HG03520 (cell line): ENCODE data around the gene UBR1.
"Not testable (repeated sequence)": the region's sequence is repeated elsewhere in the genome, so short reads cannot be mapped to it uniquely, and the experiment has no call there.

Experiments used
- ATAC-seq: cut with Tn5 transposase; IDR thresholded peaks from one replicate; pipeline ENCODE4 v1.9.1; 2021; ENCODE audit warnings: mild to moderate bottlenecking, moderate library complexity; ENCODE audit not compliant: unreplicated experiment

UBR1 gene

GRCh38 chr15:43067717-43068461, 37.9 kb downstream of the UBR1 start:
- no peak for ATAC-seq

DNA sequence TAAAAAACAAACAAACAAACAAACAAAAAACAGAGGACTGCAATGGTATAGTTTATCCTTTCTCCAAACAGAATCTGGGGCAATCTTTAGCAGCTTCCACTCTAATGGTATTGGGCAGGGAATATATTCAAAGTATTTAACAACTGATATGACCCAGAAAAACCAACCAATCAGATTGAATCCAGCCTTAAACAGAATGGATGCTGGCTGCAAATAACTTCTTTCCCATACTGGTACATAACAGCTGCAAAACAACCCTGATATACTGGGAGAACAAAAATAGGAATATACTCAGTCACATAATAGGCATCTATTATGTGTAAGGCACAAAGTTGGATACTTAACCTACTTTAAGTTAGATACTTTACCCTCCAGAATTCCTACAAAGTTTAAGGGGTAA, 49.1 kb downstream of the UBR1 start:
- ATAC-seq: no peak

DNA sequence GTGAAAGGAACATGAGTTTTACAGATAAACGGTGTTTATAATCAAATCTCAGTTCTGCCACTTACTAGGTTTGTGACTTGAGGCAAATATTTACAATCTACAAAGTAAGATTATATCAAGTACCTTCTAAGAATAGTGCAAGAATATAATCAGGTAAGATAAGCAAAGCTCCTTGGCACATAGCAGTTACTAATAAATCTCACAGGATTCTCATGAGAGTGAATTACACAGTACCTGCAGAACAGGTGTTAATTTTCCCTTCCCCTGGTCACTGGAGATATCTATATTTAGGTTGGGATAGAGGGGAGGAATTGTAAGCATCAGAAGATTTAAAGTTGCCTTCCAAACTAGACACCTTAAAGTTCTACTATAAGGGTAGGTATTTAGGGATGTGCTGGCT, 53.0 kb downstream of the UBR1 start:
- no peak for ATAC-seq

DNA sequence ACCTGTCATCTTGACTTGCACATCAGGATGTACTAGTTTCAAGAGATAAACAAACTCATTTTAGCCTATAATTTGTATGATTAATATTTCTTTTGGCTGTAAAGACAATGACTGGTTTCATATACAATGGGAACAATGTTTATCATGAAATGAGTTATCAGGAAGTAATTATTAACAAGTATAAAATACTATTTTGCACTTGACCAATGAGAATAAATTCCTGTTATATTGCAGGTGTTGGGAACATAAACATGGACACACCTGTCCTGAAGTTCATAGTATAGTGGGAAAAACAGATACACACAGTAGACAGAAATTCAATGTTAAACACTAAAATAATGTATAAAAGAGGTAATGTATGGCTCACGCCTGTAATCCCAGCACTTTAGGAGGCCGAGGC, 56.9 kb downstream of the UBR1 start:
- ATAC-seq: no peak

GRCh38 chr15:43046484-43046883, 59.4 kb downstream of the UBR1 start:
- ATAC-seq: no peak

- ATAC-seq: no peak
Observed at GRCh38 chr15:43042885-43043284, 63.0 kb downstream of the UBR1 start.

DNA sequence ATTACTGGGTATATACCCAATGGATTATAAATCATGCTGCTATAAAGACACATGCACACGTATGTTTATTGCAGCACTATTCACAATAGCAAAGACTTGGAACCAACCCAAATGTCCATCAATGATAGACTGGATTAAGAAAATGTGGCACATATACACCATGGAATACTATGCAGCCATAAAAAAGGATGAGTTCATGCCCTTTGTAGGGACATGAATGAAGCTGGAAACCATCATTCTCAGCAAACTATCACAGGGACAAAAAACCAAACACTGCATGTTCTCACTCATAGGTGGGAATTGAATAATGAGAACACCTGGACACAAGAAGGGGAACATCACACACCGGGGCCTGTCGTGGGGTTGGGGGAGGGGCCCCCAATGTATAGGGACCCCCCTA, 64.8 kb downstream of the UBR1 start:
- not testable (repeated sequence) for ATAC-seq

DNA sequence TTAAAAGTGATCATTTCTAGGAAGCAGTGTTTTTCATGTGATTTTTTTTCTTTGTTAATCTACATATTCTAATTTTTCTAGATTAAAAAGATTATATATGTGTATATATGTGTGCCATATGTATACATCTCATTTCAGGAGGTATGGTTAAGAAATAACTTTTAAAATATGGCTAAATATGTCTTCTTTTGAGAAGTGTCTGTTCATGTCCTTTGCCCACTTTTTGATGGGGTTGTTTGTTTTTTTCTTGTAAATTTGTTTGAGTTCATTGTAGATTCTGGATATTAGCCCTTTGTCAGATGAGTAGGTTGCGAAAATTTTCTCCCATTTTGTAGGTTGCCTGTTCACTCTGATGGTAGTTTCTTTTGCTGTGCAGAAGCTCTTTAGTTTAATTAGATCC, 70.6 kb downstream of the UBR1 start:
- ATAC-seq: not testable (repeated sequence)

- no peak for ATAC-seq
Observed at GRCh38 chr15:43029476-43029875, 76.4 kb downstream of the UBR1 start.

DNA sequence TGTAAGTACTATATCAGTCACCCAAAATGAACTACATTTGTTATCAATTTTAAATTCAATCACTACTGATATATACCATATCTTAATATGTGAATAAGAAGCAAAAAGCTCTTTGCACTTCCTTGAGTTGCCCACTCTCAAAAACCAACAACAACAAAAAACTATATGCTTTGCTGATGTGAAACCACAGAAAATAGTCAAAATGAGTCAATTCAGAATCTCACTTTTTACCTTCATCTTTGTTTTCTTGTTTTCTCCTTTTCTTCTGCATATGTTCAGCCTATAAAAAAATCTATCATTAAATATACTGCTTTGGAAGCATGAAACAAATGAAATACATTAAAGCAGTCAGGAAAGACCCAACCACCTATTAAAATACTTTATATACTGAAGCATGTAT, 80.7 kb downstream of the UBR1 start:
- ATAC-seq: no peak

DNA sequence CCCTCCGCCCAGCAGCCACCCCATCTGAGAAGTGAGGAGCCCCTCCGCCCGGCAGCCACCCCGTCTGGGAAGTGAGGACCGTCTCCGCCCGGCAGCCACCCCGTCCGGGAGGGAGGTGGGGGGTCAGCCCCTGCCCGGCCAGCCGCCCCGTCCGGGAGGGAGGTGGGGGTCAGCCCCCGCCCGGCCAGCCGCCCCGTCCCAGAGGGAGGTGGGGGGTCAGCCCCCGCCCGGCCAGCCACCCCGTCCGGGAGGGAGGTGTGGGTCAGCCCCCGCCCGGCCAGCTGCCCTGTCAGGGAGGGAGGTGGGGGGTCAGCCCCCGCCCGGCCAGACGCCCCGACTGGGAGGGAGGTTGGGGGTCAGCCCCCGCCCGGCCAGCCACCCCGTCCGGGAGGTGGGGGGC, 91.2 kb downstream of the UBR1 start:
- ATAC-seq: not testable (repeated sequence)

DNA sequence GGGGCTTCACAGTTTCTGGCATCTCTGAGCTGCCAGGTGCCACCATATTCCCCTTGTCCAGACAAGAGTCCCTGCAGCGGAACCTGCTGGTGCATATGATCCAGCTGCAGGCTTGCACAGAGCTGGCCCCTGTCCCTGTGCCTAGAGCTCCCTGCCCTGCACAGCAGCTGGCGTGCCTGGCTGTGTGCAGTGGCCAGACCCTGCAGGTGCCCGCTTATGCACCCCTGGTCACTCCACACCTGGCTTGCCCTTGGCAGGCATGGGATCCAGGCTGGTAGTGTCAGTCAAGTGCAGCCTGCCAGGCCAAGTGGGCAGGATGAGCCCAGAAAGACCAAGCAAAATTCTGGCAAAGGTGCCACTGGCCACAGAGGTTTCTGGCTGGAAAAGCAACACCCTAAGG, 96.6 kb downstream of the UBR1 start:
- ATAC-seq: no peak

DNA sequence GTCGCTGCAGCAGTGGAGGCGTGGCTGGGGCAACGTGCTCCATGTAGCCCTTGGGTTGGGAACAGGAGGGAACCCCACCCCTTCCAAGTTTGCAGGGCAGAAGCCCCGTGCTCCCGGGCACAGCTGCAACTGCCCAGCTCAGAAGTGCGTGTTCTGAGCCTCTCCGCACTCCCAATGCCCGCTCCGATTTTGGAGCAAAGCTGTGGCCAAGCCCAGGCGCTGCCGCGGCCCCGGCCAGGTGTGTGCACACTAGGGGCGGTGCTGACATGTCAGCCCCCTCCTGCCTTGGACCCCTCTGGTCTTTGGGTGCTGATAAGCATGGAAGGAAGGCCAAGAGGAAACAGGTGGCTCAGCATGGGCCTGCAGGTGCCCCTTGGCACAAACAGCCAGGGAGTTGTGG, 97.7 kb downstream of the UBR1 start:
- ATAC-seq: no peak

GRCh38 chr15:43007551-43007950, 98.3 kb downstream of the UBR1 start:
- no peak for ATAC-seq

DNA sequence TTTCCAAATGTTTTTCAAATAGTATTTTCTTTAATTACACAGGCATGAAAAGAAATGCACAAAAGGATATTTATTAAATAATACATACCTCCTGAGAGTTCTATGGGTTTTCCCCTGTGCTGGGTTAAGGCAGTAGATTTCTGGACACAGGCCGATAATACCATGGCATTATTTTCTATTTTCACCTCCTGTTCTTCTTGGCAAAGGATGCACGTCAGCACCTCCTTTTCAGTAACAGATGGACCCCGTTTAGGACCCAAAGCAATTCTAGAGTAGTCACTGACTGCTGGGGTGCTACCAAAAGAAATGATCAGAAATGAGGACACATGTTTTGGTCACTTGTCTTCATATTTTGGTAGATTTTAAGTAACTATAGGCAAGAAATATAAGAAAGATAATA, 98.8 kb downstream of the UBR1 start:
- no peak for ATAC-seq

GRCh38 chr15:43004886-43005595, 100.8 kb downstream of the UBR1 start:
- not testable (repeated sequence) for ATAC-seq

DNA sequence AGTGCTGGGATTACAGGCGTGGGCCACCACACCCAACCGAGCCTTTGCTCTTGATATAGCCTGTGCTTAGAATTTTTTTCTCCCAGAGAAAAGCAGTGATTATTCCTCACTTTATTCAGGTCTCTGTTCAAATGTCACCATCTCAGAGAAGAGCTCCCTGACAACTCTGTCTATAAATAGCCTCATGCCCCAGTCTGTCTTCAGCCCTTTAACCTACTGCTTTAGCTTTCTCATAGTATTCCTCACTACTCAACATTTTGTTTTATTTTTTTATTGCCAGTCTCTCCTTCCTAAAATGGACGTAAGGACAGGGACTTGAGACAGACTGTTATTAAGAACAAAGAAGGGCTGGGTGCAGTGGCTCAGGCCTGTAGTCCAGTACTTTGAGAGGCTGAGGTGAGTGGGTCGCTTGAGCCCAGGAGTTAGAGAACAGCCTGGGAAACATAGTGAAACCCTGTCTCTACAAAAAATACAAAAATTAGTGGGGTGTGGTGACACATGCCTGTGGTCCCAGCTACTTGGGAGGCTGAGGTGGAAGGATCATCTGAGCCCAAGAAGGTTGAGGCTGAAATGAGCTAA, 106.5 kb downstream of the UBR1 start:
- ATAC-seq: no peak

- ATAC-seq: no peak
Observed at GRCh38 chr15:42996871-42997270, 109.0 kb downstream of the UBR1 start.

DNA sequence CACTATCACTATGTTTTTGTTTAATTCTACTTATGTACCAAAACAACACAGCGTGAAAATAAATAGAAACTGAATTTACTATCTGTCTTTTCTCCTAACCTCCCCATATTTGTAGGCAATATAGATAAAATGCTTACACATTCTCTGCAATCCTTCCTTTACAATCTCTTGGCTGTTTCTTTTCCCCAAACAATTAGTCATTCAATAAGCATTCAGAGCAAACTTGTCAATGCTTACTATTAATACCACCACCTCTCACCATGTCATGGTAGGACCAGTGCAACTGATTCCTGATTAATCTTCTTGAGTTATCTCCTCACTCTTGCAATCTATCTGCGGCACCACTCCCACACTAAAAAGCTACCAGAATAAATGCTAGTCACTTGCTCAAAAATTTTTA, 111.3 kb downstream of the UBR1 start:
- no peak for ATAC-seq

- no peak for ATAC-seq
Observed at GRCh38 chr15:42992626-42993025, 113.2 kb downstream of the UBR1 start.

- no peak for ATAC-seq
Observed at GRCh38 chr15:42986693-42987342, 119.0 kb downstream of the UBR1 start.
